ENCODE results near the gene YJU2.

The YJU2 gene

DNA sequence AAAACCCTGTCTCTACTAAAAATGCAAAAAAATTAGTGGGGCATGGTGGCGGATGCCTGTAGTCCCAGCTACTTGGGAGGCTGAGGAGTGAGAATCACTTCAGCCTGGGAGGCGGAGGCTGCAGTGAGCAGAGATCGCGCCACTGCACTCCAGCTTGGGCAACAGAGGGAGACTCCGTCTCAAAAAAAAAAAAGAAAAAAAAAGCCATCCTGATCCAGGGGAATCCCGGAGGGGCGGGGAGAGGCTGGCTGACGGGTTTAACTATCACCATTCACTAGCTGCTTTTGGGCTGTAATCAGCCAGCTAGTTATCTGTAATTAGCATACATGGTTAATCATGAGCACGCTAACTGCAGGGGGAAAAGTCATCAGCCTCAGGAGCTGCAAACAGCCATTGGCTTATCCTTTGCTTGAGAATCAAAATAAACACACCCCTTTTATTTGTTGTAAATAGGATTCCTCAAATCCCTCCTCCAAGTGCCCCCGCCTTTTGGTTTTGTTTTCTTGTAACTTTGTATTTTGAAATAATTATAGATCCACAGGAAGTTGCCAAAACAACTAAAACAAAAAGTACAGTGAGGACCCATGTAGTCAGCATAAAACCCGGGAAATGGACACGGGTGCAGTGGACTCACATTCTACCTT is 67.1 kb downstream of the YJU2 start:
- DNase-seq, result no peak
- Histone ChIP-seq H3K4me1 (no peaks in the 10 kb centered on the region), H3K36me3 (no peaks in the 10 kb centered on the region), H3K4me3 (no peak overlapping the region), H3K9me3 (no peaks in the 10 kb centered on the region), H3K27ac (no peak overlapping the region), H3K27me3 (peaks cover 0 to 48% of the 10 kb centered on the region in 2 donors)
- TF ChIP-seq CTCF (IDR thresholded peaks at IDR 0.05), result no peak
- intact Hi-C loops (cut with DNase I; ENCODE audit: low total_unique reads), result no loop called here

- peaks cover 0 to 3% (median 0%) of the 10 kb centered on the region in 3 donors for H3K9me3 ChIP-seq
Observed at GRCh38 chr19:4316956-4317355, 70.1 kb downstream of the YJU2 start.

GRCh38 chr19:4318460-4318859 is 71.6 kb downstream of the YJU2 start:
- Histone ChIP-seq H3K4me3 (no peak overlapping the region), H3K9me3 (peaks cover 0 to 3% (median 0%) of the 10 kb centered on the region in 3 donors), H3K27ac (no peak overlapping the region), H3K4me1 (no peaks in the 10 kb centered on the region), H3K27me3 (peaks cover 0 to 34% of the 10 kb centered on the region in 2 donors), H3K36me3 (no peaks in the 10 kb centered on the region)
- no peak for TF ChIP-seq CTCF (IDR thresholded peaks at IDR 0.05)
- intact Hi-C loops (cut with DNase I; ENCODE audit: low total_unique reads), result no loop called here
- no peak for DNase-seq

More at GRCh38 chr19:4316956-4317355, 70.1 kb downstream of the YJU2 start:
- no peaks in the 10 kb centered on the region for H3K4me1 ChIP-seq
- no peak overlapping the region for H3K4me3 ChIP-seq
- peaks cover 0 to 32% of the 10 kb centered on the region in 2 donors for H3K27me3 ChIP-seq
- no peak for DNase-seq
- TF ChIP-seq CTCF (IDR thresholded peaks at IDR 0.05), result no peak
- H3K36me3 ChIP-seq, result no peaks in the 10 kb centered on the region
- intact Hi-C loops (cut with DNase I; ENCODE audit: low total_unique reads), result no loop called here
- no peak overlapping the region for H3K27ac ChIP-seq

Measured in tibial artery (tissue), 4 donors.